OCI-LY7 (cell line): ENCODE results near the gene HGS.

ENCODE experiments used
- EZH2phosphoT487 ChIP-seq: fragments of 200-600 bp; sonication (generic); IDR thresholded peaks from 2 replicates; pipeline ENCODE4 v1.6.1; 2018; ENCODE audit warnings: low read depth, borderline replicate concordance, mild to moderate bottlenecking, mixed run types, antibody characterized with exemption, low read length, moderate library complexity, mixed read lengths
- TF ChIP-seq, protein P1 (sequence below): fragments of 200-600 bp; sonication (generic); conservative IDR thresholded peaks from 2 replicates; pipeline ENCODE4 v1.5.1; 2014; ENCODE audit warnings: mild to moderate bottlenecking, antibody characterized with exemption, low read length, moderate library complexity, mixed read lengths

DNA sequence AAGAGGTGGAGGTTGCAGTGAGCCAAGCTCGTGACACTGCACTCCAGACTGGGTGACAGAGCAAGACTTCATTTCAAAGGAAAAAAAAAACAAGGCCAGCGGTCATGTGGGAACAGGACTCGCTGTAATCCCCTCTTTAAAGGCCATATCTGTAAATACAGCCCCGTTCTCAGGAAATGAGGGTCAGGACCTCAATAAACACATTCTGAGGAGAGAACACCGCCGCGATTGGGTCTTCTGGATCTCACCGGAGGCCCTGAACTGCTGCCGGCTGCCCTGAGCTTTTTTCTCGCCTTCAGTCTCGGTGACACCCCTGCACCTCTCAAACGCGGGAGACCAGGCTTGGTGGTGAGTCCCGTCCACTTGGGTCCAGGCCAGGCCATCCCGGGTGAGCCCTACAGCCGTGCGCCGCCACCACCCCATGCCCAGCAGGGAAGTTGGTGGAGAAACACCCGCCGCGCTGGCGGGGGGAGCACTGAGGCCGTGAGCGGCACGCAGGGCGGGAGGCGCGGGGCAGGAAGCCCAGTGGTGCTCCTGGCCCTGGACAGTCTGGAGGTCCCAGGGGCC lies 56.7 kb downstream of the HGS start:
- TF ChIP-seq, protein P1, sequence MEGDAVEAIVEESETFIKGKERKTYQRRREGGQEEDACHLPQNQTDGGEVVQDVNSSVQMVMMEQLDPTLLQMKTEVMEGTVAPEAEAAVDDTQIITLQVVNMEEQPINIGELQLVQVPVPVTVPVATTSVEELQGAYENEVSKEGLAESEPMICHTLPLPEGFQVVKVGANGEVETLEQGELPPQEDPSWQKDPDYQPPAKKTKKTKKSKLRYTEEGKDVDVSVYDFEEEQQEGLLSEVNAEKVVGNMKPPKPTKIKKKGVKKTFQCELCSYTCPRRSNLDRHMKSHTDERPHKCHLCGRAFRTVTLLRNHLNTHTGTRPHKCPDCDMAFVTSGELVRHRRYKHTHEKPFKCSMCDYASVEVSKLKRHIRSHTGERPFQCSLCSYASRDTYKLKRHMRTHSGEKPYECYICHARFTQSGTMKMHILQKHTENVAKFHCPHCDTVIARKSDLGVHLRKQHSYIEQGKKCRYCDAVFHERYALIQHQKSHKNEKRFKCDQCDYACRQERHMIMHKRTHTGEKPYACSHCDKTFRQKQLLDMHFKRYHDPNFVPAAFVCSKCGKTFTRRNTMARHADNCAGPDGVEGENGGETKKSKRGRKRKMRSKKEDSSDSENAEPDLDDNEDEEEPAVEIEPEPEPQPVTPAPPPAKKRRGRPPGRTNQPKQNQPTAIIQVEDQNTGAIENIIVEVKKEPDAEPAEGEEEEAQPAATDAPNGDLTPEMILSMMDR: no peak
- no peak for TF ChIP-seq EZH2phosphoT487
